Mammary epithelial cell (primary cell): Measurements from ENCODE around the gene MAP4K4.

ENCODE experiments used
- EZH2 ChIP-seq: IDR thresholded peaks from 2 replicates; pipeline ENCODE4 v1.6.1; 2012; ENCODE audit warnings: low read length, inconsistent platforms, borderline replicate concordance
- TF ChIP-seq, protein P1 (sequence below), 2 donors: IDR thresholded peaks in 1 of 2; conservative IDR thresholded peaks in 1 of 2; 2 replicates each; pipeline ENCODE4 v1.5.1; 2011 to 2012; ENCODE audit warnings: inconsistent platforms in 2 of 2, low read length in 2 of 2, mild to moderate bottlenecking in 2 of 2, control low read depth in 1 of 2, low read depth in 1 of 2; ENCODE audit not compliant: insufficient read depth in 1 of 2; ENCODE audit errors: extremely low read depth in 1 of 2

DNA sequence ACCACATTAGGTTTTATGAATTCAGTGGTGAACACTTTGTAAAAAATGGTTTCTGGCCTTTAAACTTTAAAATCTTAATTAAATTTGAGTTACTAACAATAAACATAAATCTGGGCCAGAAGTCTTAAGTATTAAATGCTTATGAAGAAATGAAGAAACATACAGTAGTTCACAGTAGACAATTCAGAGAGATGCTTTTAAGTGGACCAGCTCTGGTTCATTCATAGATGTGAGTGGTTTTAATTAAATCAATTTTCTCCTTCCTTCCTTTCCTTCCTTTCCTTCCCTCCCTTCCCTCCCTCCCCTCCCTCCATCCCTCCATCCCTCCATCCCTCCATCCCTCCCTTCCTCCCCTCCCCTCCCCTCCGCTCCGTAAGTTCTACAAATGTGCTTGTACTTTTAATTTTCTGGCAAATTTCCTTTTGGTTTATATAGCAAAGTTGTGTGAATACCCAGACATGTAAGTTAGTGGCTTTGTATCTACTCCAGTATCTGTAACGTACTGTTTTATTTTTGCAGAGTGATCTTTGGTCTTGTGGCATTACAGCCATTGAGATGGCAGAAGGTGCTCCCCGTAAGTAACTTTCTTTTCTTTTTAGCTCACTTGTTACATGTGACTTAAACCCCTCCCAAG is 136.5 kb downstream of the MAP4K4 start:
- TF ChIP-seq, protein P1, sequence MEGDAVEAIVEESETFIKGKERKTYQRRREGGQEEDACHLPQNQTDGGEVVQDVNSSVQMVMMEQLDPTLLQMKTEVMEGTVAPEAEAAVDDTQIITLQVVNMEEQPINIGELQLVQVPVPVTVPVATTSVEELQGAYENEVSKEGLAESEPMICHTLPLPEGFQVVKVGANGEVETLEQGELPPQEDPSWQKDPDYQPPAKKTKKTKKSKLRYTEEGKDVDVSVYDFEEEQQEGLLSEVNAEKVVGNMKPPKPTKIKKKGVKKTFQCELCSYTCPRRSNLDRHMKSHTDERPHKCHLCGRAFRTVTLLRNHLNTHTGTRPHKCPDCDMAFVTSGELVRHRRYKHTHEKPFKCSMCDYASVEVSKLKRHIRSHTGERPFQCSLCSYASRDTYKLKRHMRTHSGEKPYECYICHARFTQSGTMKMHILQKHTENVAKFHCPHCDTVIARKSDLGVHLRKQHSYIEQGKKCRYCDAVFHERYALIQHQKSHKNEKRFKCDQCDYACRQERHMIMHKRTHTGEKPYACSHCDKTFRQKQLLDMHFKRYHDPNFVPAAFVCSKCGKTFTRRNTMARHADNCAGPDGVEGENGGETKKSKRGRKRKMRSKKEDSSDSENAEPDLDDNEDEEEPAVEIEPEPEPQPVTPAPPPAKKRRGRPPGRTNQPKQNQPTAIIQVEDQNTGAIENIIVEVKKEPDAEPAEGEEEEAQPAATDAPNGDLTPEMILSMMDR (conservative IDR thresholded peaks at IDR 0.05 in 1 of 2, IDR thresholded peaks at IDR 0.05 in 1 of 2; ENCODE audit: extremely low read depth in 1 of 2, insufficient read depth in 1 of 2, low read depth in 1 of 2, low read length in 2 of 2): no peak
- TF ChIP-seq EZH2: no peak
